ENCODE measurements around the gene IQCF6.
"Not testable (repeated sequence)": the region's sequence is repeated elsewhere in the genome, so short reads cannot be mapped to it uniquely, and the experiment has no call there.

Gene IQCF6

DNA sequence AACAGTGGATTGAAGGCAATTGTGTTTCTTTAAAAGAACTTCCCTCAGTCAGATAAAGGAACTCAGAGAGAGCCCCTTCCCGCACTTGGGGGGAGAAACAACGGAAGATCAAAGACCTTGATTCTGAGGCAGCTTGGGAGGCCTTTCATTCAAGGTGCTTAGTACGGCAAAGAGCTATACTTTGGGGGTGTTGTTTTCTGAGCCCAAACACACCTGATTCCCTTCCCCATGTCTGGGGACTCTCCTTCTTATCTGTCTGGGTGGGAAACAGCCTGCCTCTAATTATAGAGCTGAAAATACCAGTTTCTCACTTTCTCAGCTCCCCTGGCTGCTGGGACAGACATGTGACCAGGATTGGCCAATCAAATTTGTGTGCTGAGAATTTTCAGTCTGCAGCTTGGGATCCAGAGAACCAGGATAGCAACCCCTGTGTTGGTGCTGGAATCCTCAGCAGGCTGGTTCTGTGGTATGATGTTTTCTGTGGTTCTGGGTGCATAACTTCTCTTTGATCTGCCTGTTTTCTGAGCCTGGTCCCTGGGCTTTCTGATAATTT lies 19.4 kb upstream of the IQCF6 start:
- DNase-seq (ENCODE audit: low read depth): no peak
- TF ChIP-seq, protein P1, sequence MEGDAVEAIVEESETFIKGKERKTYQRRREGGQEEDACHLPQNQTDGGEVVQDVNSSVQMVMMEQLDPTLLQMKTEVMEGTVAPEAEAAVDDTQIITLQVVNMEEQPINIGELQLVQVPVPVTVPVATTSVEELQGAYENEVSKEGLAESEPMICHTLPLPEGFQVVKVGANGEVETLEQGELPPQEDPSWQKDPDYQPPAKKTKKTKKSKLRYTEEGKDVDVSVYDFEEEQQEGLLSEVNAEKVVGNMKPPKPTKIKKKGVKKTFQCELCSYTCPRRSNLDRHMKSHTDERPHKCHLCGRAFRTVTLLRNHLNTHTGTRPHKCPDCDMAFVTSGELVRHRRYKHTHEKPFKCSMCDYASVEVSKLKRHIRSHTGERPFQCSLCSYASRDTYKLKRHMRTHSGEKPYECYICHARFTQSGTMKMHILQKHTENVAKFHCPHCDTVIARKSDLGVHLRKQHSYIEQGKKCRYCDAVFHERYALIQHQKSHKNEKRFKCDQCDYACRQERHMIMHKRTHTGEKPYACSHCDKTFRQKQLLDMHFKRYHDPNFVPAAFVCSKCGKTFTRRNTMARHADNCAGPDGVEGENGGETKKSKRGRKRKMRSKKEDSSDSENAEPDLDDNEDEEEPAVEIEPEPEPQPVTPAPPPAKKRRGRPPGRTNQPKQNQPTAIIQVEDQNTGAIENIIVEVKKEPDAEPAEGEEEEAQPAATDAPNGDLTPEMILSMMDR (IDR thresholded peaks at IDR 0.05; ENCODE audit: low read length, missing control alignments): no peak
- no peak overlapping the region for H3K4me3 ChIP-seq (replicated peaks; ENCODE audit: low read depth, low read length)

DNA sequence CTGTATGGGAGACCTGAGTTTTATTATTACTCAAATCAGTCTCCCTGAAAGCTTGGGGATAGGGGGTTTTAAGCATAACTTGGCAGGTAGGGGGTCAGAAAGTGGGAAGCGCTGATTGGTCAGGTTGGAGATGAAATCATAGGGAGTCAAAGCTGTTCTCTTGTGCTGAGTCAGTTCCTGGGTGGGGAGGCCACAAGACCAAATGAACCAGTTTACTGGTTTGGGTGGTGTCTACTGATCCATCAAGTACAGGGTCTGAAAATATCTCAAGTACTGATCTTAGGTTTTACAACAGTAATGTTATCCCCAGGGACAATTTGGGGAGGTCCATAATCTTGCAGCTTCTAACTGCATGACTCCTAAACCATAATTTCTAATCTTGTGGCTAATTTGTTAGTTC lies 17.8 kb upstream of the IQCF6 start:
- no peak for DNase-seq (ENCODE audit: low read depth)
- TF ChIP-seq, protein P1 (IDR thresholded peaks at IDR 0.05; ENCODE audit: low read length, missing control alignments): no peak
- H3K4me3 ChIP-seq (replicated peaks; ENCODE audit: low read depth, low read length): no peak overlapping the region

DNA sequence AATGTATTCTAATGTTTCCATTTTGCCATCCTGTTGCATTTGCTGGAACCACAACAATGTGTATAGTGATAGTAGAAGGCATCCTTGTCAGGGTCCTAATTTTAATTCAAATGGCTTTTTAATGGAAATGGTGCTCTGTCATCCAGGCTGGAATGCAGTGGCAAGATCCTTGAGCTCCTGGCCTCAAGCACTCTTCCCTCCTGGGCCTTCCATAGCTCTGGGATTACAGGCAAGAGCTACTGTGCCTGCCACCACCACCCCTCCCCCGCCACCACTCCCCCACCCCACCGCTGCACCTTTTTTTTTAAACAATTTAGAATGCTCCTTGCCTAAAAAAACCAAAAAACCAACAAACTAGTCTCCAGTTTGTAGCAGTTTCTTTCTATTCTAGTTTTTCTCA lies 15.2 kb upstream of the IQCF6 start:
- DNase-seq (ENCODE audit: low read depth): no peak
- TF ChIP-seq, protein P1 (IDR thresholded peaks at IDR 0.05; ENCODE audit: low read length, missing control alignments): no peak
- H3K4me3 ChIP-seq (replicated peaks; ENCODE audit: low read depth, low read length): no peak overlapping the region

DNA sequence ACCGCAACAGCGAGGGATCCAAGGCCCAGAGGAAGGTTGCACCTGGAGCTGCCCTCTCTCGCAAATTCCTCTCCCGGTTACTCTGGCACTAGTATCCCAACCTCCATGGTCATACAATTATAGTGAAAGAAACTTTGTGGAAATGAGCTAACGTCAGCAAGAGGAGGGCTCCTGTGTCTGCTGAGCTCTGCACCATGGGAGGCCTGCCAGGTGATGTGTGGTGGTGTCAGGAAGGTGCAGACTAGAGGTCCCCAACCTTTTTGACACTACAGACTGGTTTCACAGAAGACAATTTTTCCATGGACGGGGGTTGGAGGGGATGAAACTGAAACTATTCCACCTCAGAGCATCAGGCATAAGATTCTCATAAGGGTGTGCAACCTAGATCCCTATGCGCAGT lies 13.2 kb upstream of the IQCF6 start:
- no peak for DNase-seq (ENCODE audit: low read depth)
- TF ChIP-seq, protein P1 (IDR thresholded peaks at IDR 0.05; ENCODE audit: low read length, missing control alignments): no peak

DNA sequence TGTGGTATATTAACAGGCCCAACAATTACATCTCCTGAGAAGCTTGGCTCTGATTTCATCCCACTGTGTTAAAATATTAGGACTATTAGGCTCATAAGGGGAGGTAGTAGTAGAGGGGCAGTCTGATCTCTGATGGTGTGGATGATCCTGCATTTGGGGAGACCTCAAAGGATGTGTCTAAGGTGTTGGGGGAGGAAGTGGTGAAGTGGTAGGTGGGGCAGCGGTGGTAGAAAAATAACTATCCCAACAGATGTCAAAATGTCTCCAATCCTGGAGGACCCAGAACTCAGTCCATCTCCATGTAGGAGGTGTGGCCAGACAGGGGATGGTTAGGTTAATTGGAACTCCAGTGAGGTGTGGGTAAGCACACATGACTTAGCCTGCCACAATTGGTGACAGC lies 10.4 kb upstream of the IQCF6 start:
- no peak for DNase-seq (ENCODE audit: low read depth)
- TF ChIP-seq, protein P1 (IDR thresholded peaks at IDR 0.05; ENCODE audit: low read length, missing control alignments): no peak
- no peak overlapping the region for H3K4me3 ChIP-seq (replicated peaks; ENCODE audit: low read depth, low read length)

More for the DNA sequence above, 13.2 kb upstream of the IQCF6 start:
- no peak overlapping the region for H3K4me3 ChIP-seq (replicated peaks; ENCODE audit: low read depth, low read length)

DNA sequence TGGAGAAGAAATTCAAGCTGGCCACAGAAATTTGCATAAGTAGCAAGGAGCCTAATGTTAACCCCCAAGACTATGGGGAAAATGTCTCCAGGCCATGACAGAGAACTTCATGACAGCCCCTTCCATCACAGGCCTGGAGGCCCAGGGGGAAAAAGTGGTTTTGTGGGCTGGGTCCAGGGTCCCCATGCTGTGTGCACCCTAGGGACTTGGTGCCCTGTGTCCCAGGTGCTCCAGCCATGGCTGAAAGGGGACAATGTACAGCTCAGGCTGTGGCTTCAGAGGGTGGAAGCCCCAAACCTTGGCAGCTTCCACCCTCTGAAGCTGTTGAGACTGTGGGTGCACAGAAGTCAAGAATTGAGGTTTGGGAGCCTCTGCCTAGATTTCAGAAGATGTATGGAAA lies 8.5 kb upstream of the IQCF6 start:
- H3K4me3 ChIP-seq (replicated peaks; ENCODE audit: low read depth, low read length); DNase-seq (ENCODE audit: low read depth): not testable (repeated sequence)

DNA sequence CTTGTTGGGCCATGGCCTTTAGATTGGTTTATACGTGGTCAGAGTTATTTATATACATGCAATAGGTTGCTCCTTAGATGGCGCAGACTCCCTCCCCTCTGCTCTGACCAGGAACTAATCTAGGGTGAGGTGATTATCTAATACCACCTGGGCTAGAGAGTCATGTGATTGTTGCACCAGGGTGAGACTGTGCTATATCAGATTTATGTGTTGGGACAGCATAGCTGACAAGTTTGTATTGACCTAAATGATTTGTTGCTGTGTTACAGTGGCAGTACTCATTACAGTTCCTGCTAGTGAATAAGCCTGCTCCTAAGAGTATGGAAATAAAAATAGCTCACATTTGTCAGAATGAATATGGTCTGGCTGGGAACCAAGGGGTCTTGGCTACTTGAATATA lies 7.2 kb upstream of the IQCF6 start:
- TF ChIP-seq, protein P1 (IDR thresholded peaks at IDR 0.05; ENCODE audit: low read length, missing control alignments): no peak
- no peak for DNase-seq (ENCODE audit: low read depth)

More for the DNA sequence above, 7.2 kb upstream of the IQCF6 start:
- H3K4me3 ChIP-seq (replicated peaks; ENCODE audit: low read depth, low read length): no peak overlapping the region

Measured in fibroblast of pulmonary artery (primary cell).